CD1c-positive myeloid dendritic cell (primary cell): ENCODE results near the gene TTC21A.

Source experiments
- DNase-seq: peaks from one replicate; pipeline ENCODE4 v3.0.0-alpha.2; 2016; ENCODE audit errors: extremely low spot score

TTC21A gene

DNA sequence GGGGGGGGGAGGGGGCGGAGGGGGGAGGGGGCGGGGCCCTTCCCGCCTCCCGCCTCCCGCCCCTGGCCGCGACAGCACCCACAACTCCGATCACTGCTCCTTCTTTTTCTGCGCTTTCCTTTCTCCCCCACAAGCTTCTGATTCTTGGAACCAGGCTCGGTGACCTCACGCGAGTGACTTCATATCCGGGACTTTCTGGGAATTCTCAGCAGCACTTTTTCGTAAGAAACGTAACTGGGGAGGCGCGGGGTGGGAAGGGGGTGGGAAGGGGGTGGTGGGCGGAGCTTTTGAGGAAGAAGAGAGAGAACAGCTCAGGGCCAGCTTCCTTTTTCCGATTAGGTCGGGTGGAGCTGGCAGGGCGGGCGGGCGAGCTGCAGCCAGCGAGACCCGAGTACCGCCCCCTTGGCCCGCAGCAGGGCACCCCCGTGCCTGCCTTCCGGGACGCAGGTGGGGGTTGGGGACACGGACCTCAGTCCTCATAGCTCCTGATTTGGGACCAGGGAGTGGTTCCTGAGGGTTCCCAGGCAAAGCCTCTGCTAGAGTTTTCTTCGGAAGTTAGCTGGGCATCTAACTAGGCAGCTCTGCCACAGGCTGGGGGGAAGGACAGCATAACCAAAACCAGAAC, 70.3 kb downstream of the TTC21A start:
- DNase-seq, result peak; percentile 96

GRCh38 chr3:39178553-39178952, 71.1 kb downstream of the TTC21A start:
- DNase-seq, result peak; percentile 20

DNA sequence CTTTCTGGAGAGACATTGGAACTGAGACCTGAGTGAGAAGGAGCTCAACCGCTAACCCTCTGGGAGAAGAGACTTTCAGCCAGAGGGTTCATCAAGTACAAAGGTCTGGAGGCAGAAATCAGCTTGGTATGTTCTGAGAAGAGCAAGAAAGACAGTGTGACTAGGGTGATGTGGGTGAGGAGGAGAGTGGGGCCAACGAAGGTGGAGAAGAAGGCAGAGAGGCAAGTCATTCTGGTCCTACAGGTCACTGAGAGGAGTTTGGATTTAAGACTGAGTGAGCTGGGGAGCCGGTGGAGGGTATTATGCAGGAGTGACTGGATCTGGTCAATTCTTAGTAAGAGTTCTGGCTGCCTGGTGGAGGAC, 72.7 kb downstream of the TTC21A start:
- DNase-seq, result no peak

GRCh38 chr3:39180546-39181346, 73.3 kb downstream of the TTC21A start:
- peak; percentile 86 for DNase-seq

- no peak for DNase-seq
These were observed 74.2 kb downstream of the TTC21A start for GRCh38 chr3:39181408-39182335.

- DNase-seq, result no peak
These were observed 76.0 kb downstream of the TTC21A start for GRCh38 chr3:39183211-39184080.

DNA sequence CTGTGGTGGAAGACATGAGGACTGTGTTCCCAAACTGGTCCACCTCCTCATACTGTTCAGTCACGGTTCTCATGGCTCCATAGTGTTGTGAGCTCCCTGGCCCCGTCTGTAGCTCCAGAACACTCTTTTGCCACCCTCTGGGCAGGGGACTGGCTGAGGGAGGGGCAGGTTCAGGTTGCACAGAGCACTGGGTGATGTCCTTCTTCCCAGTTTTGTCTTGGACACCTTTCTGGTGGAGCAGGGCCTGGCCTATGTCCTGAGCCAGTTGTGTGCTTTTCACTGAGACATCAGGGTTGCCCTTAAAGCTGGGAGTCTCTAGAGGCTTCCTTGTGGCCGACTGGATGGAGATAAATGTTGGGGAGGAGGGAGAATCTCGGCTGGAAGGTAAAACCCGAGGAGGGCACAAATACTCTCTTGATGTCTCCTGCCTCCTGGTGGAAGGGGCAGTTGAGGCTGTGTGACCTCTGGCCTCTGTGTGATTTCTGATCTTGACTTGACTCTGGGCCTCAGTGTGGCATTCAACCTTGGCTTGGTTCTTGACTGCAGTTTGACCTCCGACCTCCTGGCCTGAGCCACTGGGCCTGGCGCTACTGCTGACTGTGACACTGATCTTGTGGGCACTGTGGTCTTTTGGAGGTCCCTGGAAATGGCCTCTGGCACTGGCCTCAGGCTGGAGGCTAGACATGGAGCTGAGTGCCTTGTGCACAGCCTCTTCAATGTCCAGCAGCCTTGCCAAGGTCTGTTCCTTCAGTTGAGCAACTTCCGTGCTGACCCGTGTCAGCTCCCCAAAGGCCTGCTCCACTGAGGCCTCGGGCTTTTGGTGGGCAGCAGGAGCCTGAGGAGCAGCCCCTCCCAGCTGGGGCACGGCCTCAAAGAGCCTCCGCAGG, 76.8 kb downstream of the TTC21A start:
- DNase-seq, result no peak

GRCh38 chr3:39184968-39185285, 77.4 kb downstream of the TTC21A start:
- no peak for DNase-seq

GRCh38 chr3:39185326-39185958, 78.0 kb downstream of the TTC21A start:
- DNase-seq, result no peak

- DNase-seq, result no peak
These were observed 78.6 kb downstream of the TTC21A start for GRCh38 chr3:39185959-39186691.

- DNase-seq, result no peak
These were observed 79.2 kb downstream of the TTC21A start for GRCh38 chr3:39186692-39187151.

DNA sequence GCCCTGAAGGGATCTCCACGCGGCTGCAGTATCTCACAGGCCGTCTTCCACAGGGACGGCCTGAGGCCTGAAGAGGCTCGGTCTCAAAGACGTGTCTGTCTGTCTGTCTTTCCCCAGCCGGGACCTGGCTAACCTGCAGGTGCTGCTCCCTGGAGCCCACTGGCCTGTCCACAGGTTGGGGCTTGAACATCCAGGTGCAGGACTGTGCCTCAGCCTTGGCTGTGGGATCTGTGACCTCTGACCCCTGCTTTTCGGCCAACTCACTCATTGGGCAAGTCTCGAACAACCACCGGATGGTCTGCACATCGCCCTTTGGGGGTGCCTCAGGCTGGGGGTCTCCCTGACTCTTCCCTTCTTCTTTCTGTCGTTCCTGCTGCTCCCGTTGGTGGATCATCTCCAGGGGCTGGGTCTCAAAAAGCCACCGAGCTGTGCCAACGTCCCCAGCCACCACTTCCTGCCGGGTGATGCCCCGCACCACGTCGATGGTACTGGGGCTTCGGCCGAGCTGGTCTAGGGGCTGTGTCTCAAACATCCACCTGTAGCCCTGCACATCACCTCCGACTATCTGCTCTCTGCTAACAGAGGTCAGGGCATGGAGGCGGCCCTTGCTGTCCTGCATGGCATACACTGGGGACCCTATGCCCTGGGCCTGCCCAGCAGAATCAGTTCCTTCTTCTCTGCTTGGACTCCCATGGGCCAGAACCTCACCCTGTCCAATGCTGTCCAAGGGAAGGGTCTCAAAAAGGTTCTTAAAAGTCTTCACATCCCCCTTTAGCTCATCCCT, 80.1 kb downstream of the TTC21A start:
- no peak for DNase-seq
